Brain microvascular endothelial cell (primary cell): ENCODE results near the gene MADD.

Experiments
- DNase-seq: peaks from one replicate; pipeline ENCODE4 v3.0.0-alpha.2; 2020
- H3K27ac ChIP-seq: fragments of 250-450 bp; sonication (Bioruptor Pico); 2 replicates; pipeline ENCODE4 v1.5.1; 2020; ENCODE audit warnings: mild to moderate bottlenecking, moderate library complexity
- H3K27me3 ChIP-seq: fragments of 250-450 bp; sonication (Bioruptor Pico); replicated peaks from 2 replicates; pipeline ENCODE4 v1.5.1; 2020; ENCODE audit warnings: mild to moderate bottlenecking
- H3K36me3 ChIP-seq: fragments of 250-450 bp; sonication (Bioruptor Pico); replicated peaks from 2 replicates; pipeline ENCODE4 v1.5.1; 2020; ENCODE audit warnings: mild to moderate bottlenecking
- H3K4me3 ChIP-seq: 2 replicates; pipeline ENCODE4 v1.5.1; 2011; ENCODE audit warnings: low read depth, mild to moderate bottlenecking, control low read depth, low read length, moderate library complexity
- in situ Hi-C: cut with HindIII; loops from 2 replicates; pipeline ENCODE4 v1.10.0; 2017; ENCODE audit warnings: low sequenced_read_pairs, low pct_ligation_motif_present
- TF ChIP-seq, protein P1 (sequence below): IDR thresholded peaks from 2 replicates; pipeline ENCODE4 v1.5.1; 2011; ENCODE audit warnings: low read depth, mild to moderate bottlenecking, moderate library complexity, low read length, control low read depth, inconsistent platforms; ENCODE audit errors: missing control alignments

The MADD gene

DNA sequence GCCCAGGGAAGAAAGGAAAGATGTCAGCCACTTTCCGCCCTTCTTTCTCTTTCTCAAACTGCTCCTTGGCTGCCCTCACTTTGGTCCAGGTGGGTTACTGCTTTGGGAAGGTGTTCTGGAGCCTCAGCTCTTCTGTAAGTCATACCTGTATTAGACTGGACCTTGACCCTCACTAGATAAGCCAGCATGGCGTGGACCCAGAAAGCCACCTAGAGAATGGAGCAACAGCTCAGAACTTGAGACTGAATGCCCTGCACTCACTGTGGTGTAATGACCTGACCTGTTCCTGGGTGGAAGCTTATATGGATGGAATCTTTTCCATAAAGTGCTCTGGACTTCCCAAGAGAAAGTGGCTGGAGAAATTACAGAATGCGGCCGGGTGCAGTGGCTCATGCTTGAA is 36.9 kb upstream of the MADD start:
- Histone ChIP-seq H3K36me3 (peaks cover 6% of the 10 kb centered on the region), H3K27ac (no peak overlapping the region), H3K4me3 (no peak overlapping the region), H3K27me3 (no peaks in the 10 kb centered on the region)
- no peak for DNase-seq
- TF ChIP-seq, protein P1, sequence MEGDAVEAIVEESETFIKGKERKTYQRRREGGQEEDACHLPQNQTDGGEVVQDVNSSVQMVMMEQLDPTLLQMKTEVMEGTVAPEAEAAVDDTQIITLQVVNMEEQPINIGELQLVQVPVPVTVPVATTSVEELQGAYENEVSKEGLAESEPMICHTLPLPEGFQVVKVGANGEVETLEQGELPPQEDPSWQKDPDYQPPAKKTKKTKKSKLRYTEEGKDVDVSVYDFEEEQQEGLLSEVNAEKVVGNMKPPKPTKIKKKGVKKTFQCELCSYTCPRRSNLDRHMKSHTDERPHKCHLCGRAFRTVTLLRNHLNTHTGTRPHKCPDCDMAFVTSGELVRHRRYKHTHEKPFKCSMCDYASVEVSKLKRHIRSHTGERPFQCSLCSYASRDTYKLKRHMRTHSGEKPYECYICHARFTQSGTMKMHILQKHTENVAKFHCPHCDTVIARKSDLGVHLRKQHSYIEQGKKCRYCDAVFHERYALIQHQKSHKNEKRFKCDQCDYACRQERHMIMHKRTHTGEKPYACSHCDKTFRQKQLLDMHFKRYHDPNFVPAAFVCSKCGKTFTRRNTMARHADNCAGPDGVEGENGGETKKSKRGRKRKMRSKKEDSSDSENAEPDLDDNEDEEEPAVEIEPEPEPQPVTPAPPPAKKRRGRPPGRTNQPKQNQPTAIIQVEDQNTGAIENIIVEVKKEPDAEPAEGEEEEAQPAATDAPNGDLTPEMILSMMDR, result no peak
- in situ Hi-C loops, result no loop called here

DNA sequence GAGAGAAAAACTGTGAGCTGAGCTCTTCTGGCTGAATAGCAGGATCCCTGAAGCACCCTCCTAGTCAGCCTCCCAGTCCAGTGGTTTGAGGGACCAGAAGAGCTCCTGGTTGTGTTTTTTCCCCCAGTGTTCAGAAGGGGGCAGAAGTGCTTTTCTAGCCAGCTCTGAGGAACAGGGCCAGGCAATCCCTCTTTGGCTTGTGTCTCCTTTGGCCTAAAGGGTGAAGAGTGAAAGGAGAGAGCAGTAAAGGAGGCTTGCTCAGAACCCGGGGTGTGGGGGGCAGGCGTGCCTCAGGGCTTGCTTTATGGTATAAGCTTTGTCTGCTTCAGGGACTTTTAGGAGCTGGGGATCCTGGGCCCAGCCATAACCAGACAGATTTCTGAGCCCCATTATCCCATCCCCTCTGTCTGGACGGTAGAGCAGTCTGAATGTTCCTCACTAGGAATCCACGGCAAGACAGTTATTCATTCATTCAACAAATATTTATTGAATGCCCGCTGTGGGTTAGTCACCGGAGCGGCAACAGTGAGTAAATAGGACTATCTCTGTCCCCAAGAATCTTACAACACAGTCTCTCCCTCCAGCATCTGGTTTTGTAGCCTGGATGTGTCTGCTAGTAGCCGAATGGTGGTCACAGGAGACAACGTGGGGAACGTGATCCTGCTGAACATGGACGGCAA is 35.8 kb upstream of the MADD start:
- no peaks in the 10 kb centered on the region for H3K27me3 ChIP-seq
- H3K4me3 ChIP-seq, result peak overlapping the region; percentile 30
- H3K36me3 ChIP-seq, result peaks cover 11% of the 10 kb centered on the region
- DNase-seq, result peak; percentile 81
- H3K27ac ChIP-seq, result peak overlapping the region; percentile 81
- TF ChIP-seq, protein P1, result peak; percentile 68
- in situ Hi-C loops, result no loop called here

DNA sequence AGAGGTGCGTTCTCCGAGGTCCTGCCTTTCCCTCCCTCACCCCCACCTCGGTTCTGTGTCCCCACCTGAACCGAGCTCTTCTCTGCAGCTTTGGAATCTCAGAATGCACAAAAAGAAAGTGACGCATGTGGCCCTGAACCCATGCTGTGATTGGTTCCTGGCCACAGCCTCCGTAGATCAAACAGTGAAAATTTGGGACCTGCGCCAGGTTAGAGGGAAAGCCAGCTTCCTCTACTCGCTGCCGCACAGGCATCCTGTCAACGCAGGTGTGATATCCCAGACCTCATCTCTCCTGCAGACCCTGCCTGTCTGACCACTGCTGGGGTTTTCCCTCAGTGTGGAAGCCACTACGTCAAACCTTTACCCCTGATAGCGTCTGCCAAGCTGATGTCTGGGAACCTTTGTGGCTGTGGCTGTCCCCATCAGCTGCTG is 35.2 kb upstream of the MADD start:
- in situ Hi-C loops, result no loop called here
- Histone ChIP-seq H3K27me3 (no peaks in the 10 kb centered on the region), H3K36me3 (peaks cover 17% of the 10 kb centered on the region), H3K4me3 (peak overlapping the region; percentile 30), H3K27ac (peak overlapping the region; percentile 81)
- TF ChIP-seq, protein P1, result no peak
- DNase-seq, result peak; percentile 67

DNA sequence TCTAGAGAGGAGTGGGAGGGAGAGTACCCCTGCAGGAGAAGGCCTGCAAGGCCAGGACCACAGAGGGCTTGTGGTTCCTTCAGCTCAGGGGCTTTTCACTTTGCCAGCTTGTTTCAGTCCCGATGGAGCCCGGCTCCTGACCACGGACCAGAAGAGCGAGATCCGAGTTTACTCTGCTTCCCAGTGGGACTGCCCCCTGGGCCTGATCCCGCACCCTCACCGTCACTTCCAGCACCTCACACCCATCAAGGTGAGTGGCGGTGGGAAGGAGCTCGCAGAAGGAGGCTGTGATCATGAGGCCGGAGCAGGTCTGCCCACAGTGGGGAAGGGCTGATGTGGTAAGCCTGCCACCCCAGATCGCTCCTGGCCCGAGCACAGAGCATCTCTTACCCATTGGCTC is 34.8 kb upstream of the MADD start:
- H3K27ac ChIP-seq, result peak overlapping the region; percentile 81
- in situ Hi-C loops, result no loop called here

DNA sequence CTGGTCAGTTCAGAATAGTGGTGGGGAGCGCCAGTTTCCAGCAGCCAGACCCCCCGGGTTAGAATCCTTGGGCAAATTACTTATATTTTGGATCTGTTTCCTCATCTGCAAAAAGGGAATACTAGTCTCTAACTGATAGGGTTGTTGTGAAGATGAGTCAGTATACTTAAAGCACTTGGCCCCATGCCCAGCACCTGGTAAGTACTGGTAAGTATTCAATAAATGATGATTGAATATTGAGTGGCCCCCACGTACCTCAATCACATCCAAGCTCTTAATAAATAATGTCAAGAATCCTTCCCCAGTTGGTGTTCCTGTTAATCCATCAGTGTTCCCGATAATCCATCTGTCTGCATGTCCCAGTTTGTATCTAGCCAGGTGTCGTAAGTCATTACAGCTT is 33.5 kb upstream of the MADD start:
- Histone ChIP-seq H3K36me3 (peaks cover 28% of the 10 kb centered on the region), H3K27ac (no peak overlapping the region)
- DNase-seq, result no peak

More for the DNA sequence above, 34.8 kb upstream of the MADD start:
- Histone ChIP-seq H3K27me3 (no peaks in the 10 kb centered on the region), H3K4me3 (no peak overlapping the region), H3K36me3 (peaks cover 22% of the 10 kb centered on the region)
- TF ChIP-seq, protein P1, result no peak
- DNase-seq, result no peak

More for the DNA sequence above, 33.5 kb upstream of the MADD start:
- Histone ChIP-seq H3K4me3 (no peak overlapping the region), H3K27me3 (no peaks in the 10 kb centered on the region)
- TF ChIP-seq, protein P1, result no peak
- in situ Hi-C loops, result no loop called here
